GM12878 (cell line): ENCODE measurements around the gene MFSD12. TPM values are rescaled to one million over a fixed set of nuclear protein-coding genes. Genes with fewer than 3 reads are reported as not detected.

ENCODE experiments used
- ATAC-seq: fragments of 200-7000 bp; cut with Tn5 transposase; 3 replicates; pipeline ENCODE4 v1.9.1; 2020; ENCODE audit warnings: mild to moderate bottlenecking, moderate library complexity
- BruUV-seq: library from RNA; stranded (reverse); fragments of 400-500 nt; replicated peaks from 2 replicates; lab custom pipeline; 2021; lab: Mats Ljungman, UMichigan
- CTCF ChIA-PET: fragments of 300-600 bp; sonication (Branson Sonifier 250); formaldehyde crosslinking; extraction: SDS; loops from one replicate; lab custom pipeline; 2021; ENCODE audit warnings: inconsistent platforms; lab: Yijun Ruan, JAX
- POLR2A ChIA-PET: fragments of 350-600 bp; formaldehyde crosslinking; extraction: SDS; loops from one replicate; lab custom pipeline; 2021; ENCODE audit warnings: inconsistent platforms; lab: Charles Lee
- RAD21 ChIA-PET: fragments of 300-600 bp; sonication (Branson Sonifier 250); formaldehyde crosslinking; loops from one replicate; lab custom pipeline; 2023; ENCODE audit warnings: antibody characterized with exemption; ENCODE audit not compliant: unreplicated experiment; lab: Charles Lee
- SMC1A ChIA-PET: fragments of 300-600 bp; sonication (Branson Sonifier 250); formaldehyde crosslinking; loops from one replicate; lab custom pipeline; 2023; ENCODE audit not compliant: unreplicated experiment, uncharacterized antibody; lab: Charles Lee
- DNase-seq: peaks from one replicate; pipeline ENCODE4 v3.0.0-alpha.2; 2011; ENCODE audit warnings: low read depth, low spot score
- FAIRE-seq: peaks from 3 replicates; lab custom pipeline; 2011; peaks lifted over from hg19 to GRCh38; lab: Jason Lieb, UNC
- H2AFZ ChIP-seq: 2 replicates; pipeline ENCODE4 v1.6.0; 2011; ENCODE audit warnings: low read depth, low read length, control low read depth; ENCODE audit not compliant: control insufficient read depth
- H3K27ac ChIP-seq: 2 replicates; pipeline ENCODE4 v1.5.1; 2011; ENCODE audit warnings: control low read depth; ENCODE audit not compliant: control insufficient read depth, insufficient read depth
- H3K27me3 ChIP-seq, 2 experiments: replicated peaks in 1 of 2; 2 replicates each; pipeline versions ENCODE4 v1.6.0 to v1.6.1; 2011; ENCODE audit warnings: low read length in 1 of 2; ENCODE audit not compliant: control insufficient read depth in 2 of 2, insufficient read depth in 2 of 2
- H3K36me3 ChIP-seq, 2 experiments: 2 replicates each; pipeline ENCODE4 v1.5.1; 2011; ENCODE audit warnings: low read length in 1 of 2; ENCODE audit not compliant: control insufficient read depth in 2 of 2, insufficient read depth in 2 of 2
- H3K4me1 ChIP-seq: 2 replicates; pipeline ENCODE4 v1.6.1; 2011; ENCODE audit warnings: mild to moderate bottlenecking, low read length, moderate library complexity, mixed read lengths; ENCODE audit not compliant: control insufficient read depth, insufficient read depth
- H3K4me2 ChIP-seq: 2 replicates; pipeline ENCODE4 v1.6.0; 2011; ENCODE audit warnings: control low read depth; ENCODE audit not compliant: control insufficient read depth, insufficient read depth
- H3K4me3 ChIP-seq: fragments of 200-600 bp; sonication (generic); 2 replicates; pipeline ENCODE4 v1.5.1; 2016
- H3K79me2 ChIP-seq: 2 replicates; pipeline ENCODE4 v1.6.0; 2011; ENCODE audit warnings: low read length; ENCODE audit not compliant: control insufficient read depth, insufficient read depth
- H3K9ac ChIP-seq: 2 replicates; pipeline ENCODE4 v1.8.0; 2011; ENCODE audit warnings: low read length, control low read depth, mixed read lengths; ENCODE audit not compliant: control insufficient read depth, insufficient read depth
- H3K9me3 ChIP-seq: replicated peaks from 3 replicates; pipeline ENCODE4 v1.5.1; 2011; ENCODE audit warnings: mild to moderate bottlenecking, low read length; ENCODE audit not compliant: control insufficient read depth, insufficient read depth
- H4K20me1 ChIP-seq: 2 replicates; pipeline ENCODE4 v1.6.0; 2011; ENCODE audit not compliant: control insufficient read depth, insufficient read depth
- BMI1 ChIP-seq: fragments of 450-650 bp; IDR thresholded peaks from 2 replicates; pipeline ENCODE4 v1.6.1; 2016; ENCODE audit warnings: mild to moderate bottlenecking, moderate library complexity, borderline replicate concordance
- HDAC2 ChIP-seq: fragments of 200-600 bp; sonication (generic); IDR thresholded peaks from 2 replicates; pipeline ENCODE4 v1.6.1; 2017
- IRF3 ChIP-seq: fragments of 450-650 bp; IDR thresholded peaks from 2 replicates; pipeline ENCODE4 v1.6.1; 2014; ENCODE audit warnings: mild to moderate bottlenecking
- IRF4 ChIP-seq: IDR thresholded peaks from 2 replicates; pipeline ENCODE4 v1.6.1; 2011; ENCODE audit warnings: low read depth, low read length
- MYC ChIP-seq: IDR thresholded peaks from 2 replicates; pipeline ENCODE4 v1.6.1; 2011; ENCODE audit warnings: mild to moderate bottlenecking, low read length, moderate library complexity, inconsistent platforms; ENCODE audit not compliant: insufficient read depth, insufficient replicate concordance, insufficient read length, severe bottlenecking
- TAF1 ChIP-seq: IDR thresholded peaks from 2 replicates; pipeline ENCODE4 v1.6.1; 2011; ENCODE audit warnings: mild to moderate bottlenecking, low read depth, low read length, borderline replicate concordance
- ZNF217 ChIP-seq: fragments of 450-650 bp; IDR thresholded peaks from 2 replicates; pipeline ENCODE4 v1.6.1; 2017; ENCODE audit warnings: antibody characterized with exemption, mild to moderate bottlenecking
- ZNF384 ChIP-seq: IDR thresholded peaks from 2 replicates; pipeline ENCODE4 v1.6.1; 2012; ENCODE audit warnings: low read depth, mild to moderate bottlenecking, low read length, improper control_type of control experiment, borderline replicate concordance
- ZNF687 ChIP-seq: fragments of 450-650 bp; IDR thresholded peaks from 2 replicates; pipeline ENCODE4 v1.6.1; 2017; ENCODE audit warnings: mild to moderate bottlenecking, moderate library complexity
- WGBS: methylation state at CpG from one replicate; pipeline ENCODE4 v1.1.6; 2016; ENCODE audit warnings: low lambda C conversion rate; ENCODE audit not compliant: insufficient replicate concordance, insufficient coverage; ENCODE audit errors: missing lambda C conversion rate; 5-methylcytosine and 5-hydroxymethylcytosine counted together
- in situ Hi-C: fragments of 300-500 bp; cut with MboI; formaldehyde crosslinking; loops from 9 replicates; pipeline ENCODE4 v1.14.3; 2018; ENCODE audit warnings: mixed read lengths
- intact Hi-C: fragments of 100-400 bp; cut with micrococcal nuclease; formaldehyde crosslinking; loops from one replicate; pipeline ENCODE4 v1.14.2; 2022; ENCODE audit not compliant: unreplicated experiment
- polyA plus RNA-seq, 11 experiments: library from polyadenylated mRNA; depleted of rRNA in 4 of 11; unstranded in 6 of 11; stranded (reverse) in 5 of 11; fragments of >200 nt; fragmentation: Nextera tagmentation in 4 of 11; fragmentation: Illumina TruSeq in 1 of 11; extraction: Ambion mirVana in 4 of 11; extraction: Trizol in 1 of 11; gene quantifications; 1 replicate in 1 of 11; 2 replicates in 10 of 11; pipeline versions ENCODE4 v1.2.1 to v1.2.3, GENCODE V29; 2011 to 2016; ENCODE audit warnings: inconsistent platforms in 2 of 11, missing spikeins in 2 of 11, low read depth in 1 of 11
- total RNA-seq, 4 experiments: library from RNA; depleted of rRNA in 3 of 4; stranded (reverse); fragments of >200 nt in 3 of 4; fragmentation: Illumina TruSeq in 1 of 4; extraction: Trizol in 1 of 4; gene quantifications; 2 replicates each; pipeline versions ENCODE4 v1.2.1 to v1.2.3, GENCODE V29; 2013 to 2021
- TF ChIP-seq, protein P1 (sequence below): IDR thresholded peaks from 2 replicates; pipeline ENCODE4 v1.6.1; 2011; ENCODE audit warnings: mild to moderate bottlenecking, low read depth, low read length, moderate library complexity; ENCODE audit not compliant: insufficient replicate concordance
- TF ChIP-seq, protein P2 (sequence below): fragments of 450-650 bp; IDR thresholded peaks from 2 replicates; pipeline ENCODE4 v1.6.1; 2017; ENCODE audit warnings: antibody characterized with exemption, mild to moderate bottlenecking, moderate library complexity

MFSD12 gene
- total and polyA plus RNA-seq, 10 of the 15 experiments (the other 5 are each of a cell fraction or from before 2014, with no cell fraction given): 0.58 to 65.9 (median 16.8) TPM

DNA sequence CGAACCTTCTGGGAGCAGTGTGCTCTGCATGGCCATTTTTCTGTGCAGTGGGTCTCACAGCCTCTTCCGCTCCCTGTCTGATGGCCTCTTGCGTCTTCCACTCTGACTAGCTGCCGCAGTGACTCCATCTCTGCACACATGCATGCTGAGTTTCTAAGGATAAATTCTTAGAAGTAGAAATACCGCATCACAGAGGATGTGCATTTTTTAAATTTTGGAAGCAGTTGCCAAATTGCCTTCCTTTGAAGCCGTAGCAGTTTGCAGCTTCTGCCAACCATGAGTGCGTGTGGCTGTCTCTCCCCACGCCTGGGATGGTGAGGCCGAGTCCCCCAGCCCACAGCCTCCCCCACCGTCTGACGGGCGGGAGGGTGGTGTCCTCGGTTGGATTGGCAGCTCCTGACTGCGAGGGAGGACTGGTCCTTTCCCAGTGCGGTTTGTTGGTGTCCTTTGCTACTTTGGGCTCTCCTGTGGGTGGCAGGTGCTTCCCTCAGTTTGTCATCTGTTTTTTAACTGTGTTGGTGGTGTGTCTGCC, 41.4 kb downstream of the MFSD12 start:
- H3K4me2 ChIP-seq: no peak overlapping the region
- CTCF ChIA-PET: no interaction called here
- H3K9me3 ChIP-seq: no peaks in the 10 kb centered on the region
- intact Hi-C loops: no loop called here
- no peaks in the 10 kb centered on the region for H4K20me1 ChIP-seq
- RAD21 ChIA-PET: no interaction called here
- H3K27me3 ChIP-seq: no peaks in the 10 kb centered on the region
- ATAC-seq (no peak), FAIRE-seq (no peak), DNase-seq (no peak)
- no peak overlapping the region for H2AFZ ChIP-seq
- in situ Hi-C loops: no loop called here
- H3K36me3 ChIP-seq: peaks cover 3 to 11% of the 10 kb centered on the region in 2 experiments; a peak in 2 of 4 replicates
- no peak overlapping the region for H3K9ac ChIP-seq
- H3K4me1 ChIP-seq: peaks cover 4% of the 10 kb centered on the region; the same call in 1 of the 2 replicates
- WGBS: 46% methylated on average over 15 of the region's 15 CpGs
- SMC1A ChIA-PET: no interaction called here
- BruUV-seq: no TSS peak
- POLR2A ChIA-PET: interaction anchor here (0.5 to 0.7 kb wide), 2 partner anchors 12 to 79 kb away, joined by 3 read pairs; no protein-coding TSS in a partner anchor
- no peak overlapping the region for H3K27ac ChIP-seq
- H3K79me2 ChIP-seq: peaks cover 14% of the 10 kb centered on the region
- no peak overlapping the region for H3K4me3 ChIP-seq
- TF ChIP-seq BMI1 (no peak), HDAC2 (no peak), IRF4 (no peak), ZNF217 (no peak), IRF3 (no peak), ZNF384 (no peak), MYC (no peak), ZNF687 (no peak), TAF1 (no peak)
- TF ChIP-seq, protein P1, sequence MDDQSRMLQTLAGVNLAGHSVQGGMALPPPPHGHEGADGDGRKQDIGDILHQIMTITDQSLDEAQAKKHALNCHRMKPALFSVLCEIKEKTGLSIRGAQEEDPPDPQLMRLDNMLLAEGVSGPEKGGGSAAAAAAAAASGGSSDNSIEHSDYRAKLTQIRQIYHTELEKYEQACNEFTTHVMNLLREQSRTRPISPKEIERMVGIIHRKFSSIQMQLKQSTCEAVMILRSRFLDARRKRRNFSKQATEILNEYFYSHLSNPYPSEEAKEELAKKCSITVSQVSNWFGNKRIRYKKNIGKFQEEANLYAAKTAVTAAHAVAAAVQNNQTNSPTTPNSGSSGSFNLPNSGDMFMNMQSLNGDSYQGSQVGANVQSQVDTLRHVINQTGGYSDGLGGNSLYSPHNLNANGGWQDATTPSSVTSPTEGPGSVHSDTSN: no peak
- TF ChIP-seq, protein P2, sequence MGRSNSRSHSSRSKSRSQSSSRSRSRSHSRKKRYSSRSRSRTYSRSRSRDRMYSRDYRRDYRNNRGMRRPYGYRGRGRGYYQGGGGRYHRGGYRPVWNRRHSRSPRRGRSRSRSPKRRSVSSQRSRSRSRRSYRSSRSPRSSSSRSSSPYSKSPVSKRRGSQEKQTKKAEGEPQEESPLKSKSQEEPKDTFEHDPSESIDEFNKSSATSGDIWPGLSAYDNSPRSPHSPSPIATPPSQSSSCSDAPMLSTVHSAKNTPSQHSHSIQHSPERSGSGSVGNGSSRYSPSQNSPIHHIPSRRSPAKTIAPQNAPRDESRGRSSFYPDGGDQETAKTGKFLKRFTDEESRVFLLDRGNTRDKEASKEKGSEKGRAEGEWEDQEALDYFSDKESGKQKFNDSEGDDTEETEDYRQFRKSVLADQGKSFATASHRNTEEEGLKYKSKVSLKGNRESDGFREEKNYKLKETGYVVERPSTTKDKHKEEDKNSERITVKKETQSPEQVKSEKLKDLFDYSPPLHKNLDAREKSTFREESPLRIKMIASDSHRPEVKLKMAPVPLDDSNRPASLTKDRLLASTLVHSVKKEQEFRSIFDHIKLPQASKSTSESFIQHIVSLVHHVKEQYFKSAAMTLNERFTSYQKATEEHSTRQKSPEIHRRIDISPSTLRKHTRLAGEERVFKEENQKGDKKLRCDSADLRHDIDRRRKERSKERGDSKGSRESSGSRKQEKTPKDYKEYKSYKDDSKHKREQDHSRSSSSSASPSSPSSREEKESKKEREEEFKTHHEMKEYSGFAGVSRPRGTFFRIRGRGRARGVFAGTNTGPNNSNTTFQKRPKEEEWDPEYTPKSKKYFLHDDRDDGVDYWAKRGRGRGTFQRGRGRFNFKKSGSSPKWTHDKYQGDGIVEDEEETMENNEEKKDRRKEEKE: no peak
